ENCODE results near the gene ANO1.

DNA sequence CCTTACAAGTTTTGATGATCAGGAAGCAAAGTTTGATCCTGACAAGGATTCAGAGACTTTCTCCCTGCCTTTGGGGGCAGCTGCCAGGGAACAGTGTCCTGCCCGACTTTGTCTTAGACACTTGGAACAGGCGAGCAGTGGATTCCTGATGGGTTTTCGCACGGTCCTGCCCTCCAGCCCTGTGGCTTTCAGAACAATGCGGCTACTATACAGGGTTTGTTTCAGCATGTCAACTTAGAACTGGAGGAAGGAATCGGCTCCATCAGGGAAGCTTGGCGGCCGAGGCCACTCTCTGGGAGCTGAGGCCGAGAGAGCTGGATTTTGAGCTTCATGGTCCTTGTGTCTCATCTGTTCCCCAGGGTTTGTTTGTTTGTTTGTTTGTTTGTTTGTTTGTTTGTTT lies 11.5 kb downstream of the ANO1 start:
- TF ChIP-seq CTCF (IDR thresholded peaks at IDR 0.05) (no peak), POLR2A (IDR thresholded peaks at IDR 0.05) (no peak)

Measured in Peyer's patch (tissue), 4 donors.